LNCAP (cell line): Measurements from ENCODE around the gene TUNAR.

ENCODE experiments used
- TF ChIP-seq, protein P1 (sequence below): fragments of 450-650 bp; IDR thresholded peaks from 2 replicates; pipeline ENCODE4 v1.5.1; 2017; ENCODE audit warnings: mild to moderate bottlenecking

The TUNAR gene

DNA sequence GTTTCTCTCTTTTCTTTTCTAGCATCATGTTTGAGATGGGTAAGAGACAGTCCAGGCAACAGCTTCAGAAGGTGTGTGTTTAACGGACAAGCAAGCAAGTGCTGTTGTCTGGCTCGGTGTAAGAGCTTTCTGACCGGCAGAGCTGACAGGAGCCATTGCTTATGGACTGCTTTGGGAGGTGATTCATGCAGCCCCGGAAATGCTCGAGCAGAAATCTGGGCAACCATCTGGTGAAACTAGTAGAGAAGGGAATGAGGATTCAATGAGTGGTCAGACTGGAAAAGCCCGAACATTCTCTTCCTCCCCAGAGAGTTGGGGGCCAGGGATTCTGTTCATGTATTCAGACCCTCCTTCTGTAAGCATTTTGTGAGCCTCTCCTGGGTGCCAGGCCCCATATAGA lies 24.4 kb downstream of the TUNAR start:
- TF ChIP-seq, protein P1, sequence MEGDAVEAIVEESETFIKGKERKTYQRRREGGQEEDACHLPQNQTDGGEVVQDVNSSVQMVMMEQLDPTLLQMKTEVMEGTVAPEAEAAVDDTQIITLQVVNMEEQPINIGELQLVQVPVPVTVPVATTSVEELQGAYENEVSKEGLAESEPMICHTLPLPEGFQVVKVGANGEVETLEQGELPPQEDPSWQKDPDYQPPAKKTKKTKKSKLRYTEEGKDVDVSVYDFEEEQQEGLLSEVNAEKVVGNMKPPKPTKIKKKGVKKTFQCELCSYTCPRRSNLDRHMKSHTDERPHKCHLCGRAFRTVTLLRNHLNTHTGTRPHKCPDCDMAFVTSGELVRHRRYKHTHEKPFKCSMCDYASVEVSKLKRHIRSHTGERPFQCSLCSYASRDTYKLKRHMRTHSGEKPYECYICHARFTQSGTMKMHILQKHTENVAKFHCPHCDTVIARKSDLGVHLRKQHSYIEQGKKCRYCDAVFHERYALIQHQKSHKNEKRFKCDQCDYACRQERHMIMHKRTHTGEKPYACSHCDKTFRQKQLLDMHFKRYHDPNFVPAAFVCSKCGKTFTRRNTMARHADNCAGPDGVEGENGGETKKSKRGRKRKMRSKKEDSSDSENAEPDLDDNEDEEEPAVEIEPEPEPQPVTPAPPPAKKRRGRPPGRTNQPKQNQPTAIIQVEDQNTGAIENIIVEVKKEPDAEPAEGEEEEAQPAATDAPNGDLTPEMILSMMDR = no peak

DNA sequence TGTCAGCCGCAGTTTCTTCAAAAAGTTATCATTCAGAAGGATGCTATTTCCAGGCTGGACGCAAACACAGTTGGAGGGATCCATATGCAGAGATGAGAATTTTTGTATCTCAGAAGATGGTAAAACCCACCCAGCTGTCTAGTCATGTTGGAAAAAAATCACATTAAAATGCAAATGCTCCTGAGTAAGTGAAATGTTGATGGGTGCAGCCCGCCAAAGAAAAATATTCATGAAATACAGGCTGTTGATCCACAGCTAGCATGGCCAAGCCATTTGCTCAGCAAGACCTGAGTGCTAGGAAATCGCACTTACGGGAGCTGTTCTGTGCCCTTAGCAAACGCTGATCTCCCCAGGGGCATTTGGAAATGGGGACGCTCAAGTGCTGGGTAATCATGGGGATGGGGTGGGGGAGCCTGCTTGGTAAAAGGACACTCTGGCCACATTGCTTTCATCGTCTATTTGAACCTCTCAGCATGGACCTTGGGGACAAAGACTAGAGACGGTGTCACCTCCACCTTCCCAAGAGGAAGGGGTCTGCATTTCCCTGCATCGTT lies 25.7 kb downstream of the TUNAR start:
- TF ChIP-seq, protein P1 = no peak

DNA sequence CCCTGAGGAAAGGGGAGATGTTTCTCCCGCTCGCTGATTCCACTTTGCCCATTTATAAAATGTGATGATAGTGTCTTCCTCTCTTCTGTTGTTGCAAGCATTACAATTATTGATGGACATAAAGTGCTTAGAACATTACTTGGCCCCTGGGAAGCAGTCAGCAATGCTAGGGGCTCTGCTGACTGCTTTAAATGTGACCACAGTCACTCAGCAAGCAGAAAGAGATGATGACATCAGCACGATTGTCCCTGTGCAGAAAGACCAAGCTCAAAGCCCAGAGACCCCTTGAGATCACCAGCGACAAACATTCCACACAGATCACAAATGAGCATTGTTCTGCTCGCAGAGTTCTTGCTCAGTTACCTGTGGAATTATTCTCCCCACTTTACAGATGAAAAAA lies 26.5 kb downstream of the TUNAR start:
- TF ChIP-seq, protein P1 = no peak

DNA sequence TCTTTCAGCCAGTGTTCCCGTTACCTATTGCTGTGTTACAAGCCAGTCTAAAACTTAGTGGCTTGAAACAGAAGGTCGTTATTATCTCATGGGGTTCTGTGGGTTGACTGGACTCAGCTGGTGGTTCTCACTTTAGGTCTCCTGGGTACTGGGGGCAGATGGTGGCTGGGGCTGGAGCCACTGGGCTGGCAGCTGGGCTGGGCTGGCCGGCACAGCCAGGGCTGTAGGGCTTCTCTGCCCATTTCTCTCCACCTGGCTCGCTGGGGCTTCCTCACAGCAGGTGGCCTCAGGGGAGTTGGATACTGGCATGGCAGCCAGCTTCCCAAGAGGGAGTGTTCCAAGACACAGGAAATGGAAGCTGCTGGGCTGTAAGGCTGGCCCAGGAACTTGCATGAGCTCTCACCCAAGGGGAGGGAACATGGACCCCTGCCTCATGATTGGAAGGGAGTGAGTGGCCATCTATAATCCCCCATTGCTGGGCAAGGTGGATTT lies 27.0 kb downstream of the TUNAR start:
- TF ChIP-seq, protein P1 = no peak

DNA sequence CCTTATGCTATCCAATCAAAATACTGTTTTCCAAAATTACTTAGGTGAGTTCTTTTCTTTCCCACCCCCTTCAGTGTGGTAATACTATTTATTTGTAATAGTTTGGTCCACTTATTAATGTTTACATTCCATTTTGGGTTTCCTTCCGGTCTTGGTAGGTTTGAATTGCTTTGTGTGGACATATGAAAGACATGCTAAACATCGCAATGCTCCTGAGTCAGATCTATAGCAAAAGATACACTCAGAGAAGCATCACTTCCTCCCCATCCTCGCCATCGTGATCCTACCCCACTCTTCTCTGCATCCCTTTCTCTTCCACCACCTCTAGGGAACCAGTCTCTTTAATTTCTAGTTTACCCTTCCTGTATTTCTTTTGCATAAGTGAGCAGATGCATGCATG lies 30.0 kb downstream of the TUNAR start:
- TF ChIP-seq, protein P1 = no peak

DNA sequence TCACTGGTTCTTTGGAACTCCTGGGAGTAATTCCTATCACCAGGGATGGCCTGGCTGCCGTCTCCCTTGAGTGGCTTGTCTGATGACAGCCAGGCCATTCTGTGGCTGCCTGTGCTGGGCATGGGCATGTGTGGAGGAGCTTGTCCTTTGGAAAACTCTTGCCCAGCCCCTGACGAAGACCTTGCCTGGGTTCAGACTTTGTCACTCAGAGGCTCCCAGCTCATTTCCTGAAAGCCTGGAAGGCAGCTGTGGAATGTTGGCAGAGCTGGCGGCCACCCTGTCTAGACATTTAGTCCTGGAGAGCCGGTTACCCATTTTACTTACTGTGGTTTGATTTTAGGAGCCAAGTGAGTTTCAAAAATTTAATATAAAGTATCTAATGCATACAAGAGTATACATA lies 34.0 kb downstream of the TUNAR start:
- TF ChIP-seq, protein P1 = no peak

DNA sequence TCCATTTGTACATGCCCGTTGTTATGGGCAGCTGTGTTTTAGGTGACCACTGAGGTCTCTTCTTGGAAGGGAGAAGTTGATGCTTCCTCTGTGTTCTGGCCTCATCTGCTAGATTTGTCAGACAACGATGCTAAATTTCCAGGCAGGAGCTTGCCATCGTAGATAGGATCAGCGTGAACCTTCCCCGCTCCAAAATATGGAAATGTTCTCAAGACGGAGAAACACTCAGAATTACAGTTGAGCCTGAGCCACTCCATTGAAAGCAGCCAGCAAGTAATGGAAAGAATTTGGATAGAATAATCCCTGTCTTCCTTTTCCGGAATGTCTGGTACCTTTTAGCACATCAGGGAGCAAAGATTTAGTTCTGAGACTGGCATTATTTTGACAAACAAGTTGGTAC lies 34.8 kb downstream of the TUNAR start:
- TF ChIP-seq, protein P1 = no peak

DNA sequence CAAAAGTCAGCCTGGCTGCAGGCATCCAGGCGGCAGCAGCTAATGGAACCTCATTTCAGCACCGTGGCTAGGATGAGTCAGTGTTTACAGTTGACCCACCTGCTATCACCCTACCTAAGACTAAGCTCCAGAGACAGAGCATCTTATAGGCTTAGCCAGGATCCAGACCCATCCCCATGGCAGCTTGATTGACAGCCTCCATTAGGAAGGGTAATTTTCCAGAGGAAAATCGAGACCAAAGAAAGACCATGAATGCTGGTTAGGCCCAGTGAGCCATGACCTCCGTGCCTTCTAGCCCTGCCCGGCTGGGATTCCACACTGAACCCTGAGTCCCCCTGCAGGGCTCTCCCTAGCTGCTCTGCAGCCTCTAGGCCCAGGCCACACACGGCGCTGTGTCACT lies 38.7 kb downstream of the TUNAR start:
- TF ChIP-seq, protein P1 = no peak
